ENCODE results near the gene USP49.

USP49 gene

DNA sequence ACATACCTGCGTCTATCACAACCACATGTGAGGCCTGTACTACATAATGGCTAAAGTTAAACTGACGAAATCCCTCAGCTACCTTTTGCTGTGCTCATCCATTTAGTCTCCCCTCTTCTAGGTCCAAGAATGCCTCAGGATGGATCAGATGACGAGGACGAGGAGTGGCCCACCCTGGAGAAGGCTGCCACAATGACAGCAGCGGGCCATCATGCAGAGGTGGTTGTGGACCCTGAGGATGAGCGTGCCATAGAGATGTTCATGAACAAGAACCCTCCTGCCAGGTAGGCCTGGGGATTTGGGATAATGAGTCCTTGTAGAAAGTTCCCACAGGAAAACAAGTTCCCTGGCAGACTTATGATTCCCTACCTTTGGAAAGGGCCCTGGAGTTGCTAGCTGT is 32.1 kb upstream of the USP49 start:
- DNase-seq = no peak

DNA sequence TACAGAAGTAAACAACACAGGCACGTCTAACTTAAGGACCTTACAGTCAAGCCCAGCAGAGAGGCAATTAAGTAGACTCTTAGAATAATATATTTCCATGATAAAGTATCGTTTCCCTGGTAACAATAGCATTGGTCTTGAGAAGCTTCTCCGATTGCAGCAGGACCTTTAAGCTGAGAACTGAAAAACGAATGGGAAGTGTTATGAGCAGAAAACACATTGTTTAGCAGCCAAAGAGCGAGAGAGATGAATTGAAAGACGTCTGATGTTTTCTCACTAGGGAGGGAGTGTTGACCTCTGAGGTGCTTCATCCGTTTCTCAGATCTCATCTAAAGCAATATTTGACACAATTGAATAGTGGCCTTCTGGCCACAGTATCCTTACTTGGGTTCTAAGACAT is 27.0 kb upstream of the USP49 start:
- DNase-seq = no peak

DNA sequence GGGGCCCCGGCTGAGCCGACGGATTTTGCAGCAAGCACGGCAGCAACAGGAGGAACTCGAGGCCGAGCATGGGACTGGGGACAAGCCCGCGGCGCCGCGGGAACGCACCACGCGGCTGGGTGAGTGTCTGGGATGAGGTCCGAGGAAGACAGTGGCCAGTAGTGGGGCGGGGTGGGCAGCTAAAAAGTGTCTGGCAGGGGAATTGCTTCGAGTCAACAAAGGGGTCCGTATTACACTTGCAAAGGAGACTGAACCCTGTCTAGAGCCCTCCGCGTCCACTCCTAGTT is 26.5 kb upstream of the USP49 start:
- DNase-seq = no peak

DNA sequence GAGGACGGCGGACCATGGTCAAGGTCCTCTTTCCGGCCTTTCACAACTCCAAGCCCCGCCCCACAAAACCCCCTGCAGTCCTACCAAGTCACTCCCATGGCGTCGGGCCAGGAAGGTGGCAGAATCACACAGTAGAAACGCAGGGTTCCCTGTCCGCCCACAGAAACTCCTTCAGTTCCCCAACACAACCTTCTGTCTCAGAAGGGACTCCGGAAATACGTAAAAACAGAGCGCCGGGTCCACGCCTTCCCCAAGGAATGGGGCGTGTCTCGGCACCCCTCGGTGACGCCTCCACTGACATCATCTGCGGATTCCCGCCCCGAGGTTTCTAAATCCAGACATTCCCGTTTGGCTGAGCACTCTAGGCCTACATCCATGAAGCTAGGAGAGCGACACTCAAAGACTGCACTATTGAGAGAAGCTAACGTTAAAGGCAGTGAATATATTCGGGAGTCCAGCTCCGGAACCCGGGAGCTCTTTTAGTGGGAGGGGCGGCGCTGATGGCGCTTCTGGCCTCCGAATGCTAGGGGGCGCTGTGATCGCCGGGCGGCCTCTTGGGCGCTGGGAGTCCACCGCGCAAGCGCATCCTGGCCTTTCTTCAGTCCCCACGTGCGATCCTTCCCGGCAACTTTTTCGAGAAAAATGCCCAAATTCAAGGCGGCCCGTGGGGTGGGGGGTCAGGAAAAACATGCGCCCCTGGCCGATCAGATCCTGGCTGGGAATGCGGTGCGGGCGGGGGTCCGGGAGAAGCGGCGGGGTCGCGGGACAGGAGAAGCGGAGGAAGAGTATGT is 25.9 kb upstream of the USP49 start, which contains the start of the genes BYSL and MED20:
Gene BYSL (plus strand): TSS at position 579 of the 791 bp plus-strand sequence. CDS start 64 bp downstream, at position 643.
Gene MED20 (minus strand): TSS at position 219 of the 791 bp plus-strand sequence. CDS start 121 bp downstream, at position 98.
- DNase-seq = peak; percentile 18 to 90

DNA sequence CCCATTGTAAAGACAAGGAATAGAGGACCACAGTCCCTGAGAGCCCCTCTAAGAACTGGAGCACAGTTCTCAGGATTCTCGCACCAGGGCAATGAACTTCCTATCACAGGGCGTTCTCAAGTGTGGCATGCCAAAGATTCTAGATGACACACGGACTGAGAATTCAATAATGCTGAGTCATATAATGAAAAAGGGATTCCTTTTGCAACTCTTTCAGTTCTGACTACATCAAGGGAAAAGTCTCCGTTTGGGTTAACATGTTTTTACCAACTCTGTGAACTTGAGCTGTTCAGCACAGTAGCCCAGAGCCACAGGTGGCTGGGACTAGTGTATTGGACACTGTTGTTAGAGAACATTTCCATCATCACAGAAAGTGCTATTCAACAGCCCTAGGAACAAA is 22.4 kb upstream of the USP49 start:
- DNase-seq = no peak

DNA sequence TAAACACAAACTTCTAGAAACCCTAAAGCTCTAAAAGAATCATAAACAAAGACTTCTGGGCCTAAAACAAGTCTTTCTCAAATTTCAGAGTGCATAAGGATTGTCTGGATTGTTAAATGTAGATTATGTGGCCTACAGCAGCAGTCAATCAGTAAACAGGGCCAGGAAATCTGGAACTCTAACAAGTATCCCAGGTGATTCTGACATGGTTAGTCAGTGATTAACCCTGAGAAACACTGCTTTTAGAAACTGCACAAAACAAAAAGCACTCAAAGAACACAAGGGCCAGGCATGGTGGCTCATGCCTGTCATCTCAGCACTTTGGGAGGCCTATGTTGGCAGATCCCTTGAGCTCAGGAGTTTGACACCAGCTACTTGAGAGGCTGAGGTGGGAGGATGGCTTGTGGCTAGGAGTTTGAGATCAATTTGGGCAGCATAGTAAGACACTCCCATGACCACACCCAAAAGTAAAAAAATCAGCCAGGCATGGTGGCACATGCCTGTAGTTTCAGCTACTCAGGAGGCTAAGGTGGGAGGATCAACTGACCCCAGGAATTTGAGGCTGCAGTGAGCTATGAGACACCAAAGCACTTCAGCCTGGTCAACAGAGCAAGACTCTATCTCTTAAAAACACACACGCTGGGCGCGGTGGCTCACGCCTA is 19.8 kb upstream of the USP49 start:
- no peak for DNase-seq

DNA sequence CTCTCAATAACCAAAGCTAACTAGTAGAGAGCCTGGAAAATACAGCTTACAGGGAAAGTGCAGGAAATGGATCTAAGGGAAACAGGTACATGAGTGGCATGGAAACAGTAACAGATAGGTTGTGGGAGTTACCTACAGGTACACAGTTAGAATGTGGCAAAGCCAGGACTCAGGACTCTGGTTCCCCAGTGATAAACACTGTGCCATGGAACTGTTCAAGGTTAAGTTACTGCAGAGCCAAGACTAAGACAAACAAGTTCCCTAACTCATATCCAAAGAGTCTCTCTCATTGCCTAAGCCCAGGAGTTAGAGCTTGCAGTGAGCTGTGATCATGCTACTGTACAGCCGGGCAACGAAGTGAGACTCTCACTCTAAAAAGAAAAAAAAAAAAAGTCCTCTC is 19.2 kb upstream of the USP49 start:
- DNase-seq = no peak

DNA sequence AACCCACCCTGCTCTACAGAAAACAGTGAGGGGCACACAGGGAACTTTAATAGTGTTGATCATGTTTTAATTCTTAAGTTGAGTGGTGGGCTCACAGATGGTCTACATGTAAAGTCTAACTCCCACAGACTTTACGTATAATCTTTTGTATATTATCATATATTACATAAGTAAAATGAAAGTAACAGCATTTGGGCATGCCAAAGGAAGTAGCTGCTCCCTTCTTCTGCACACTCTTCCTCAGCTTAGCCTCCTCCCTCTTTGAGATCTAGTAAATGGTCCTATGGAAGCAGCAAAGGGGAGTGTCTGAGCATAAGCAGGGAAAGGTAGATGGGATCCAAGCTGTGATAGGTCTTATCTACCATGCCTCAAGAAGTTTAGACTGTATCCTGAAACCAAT is 14.6 kb upstream of the USP49 start:
- no peak for DNase-seq

DNA sequence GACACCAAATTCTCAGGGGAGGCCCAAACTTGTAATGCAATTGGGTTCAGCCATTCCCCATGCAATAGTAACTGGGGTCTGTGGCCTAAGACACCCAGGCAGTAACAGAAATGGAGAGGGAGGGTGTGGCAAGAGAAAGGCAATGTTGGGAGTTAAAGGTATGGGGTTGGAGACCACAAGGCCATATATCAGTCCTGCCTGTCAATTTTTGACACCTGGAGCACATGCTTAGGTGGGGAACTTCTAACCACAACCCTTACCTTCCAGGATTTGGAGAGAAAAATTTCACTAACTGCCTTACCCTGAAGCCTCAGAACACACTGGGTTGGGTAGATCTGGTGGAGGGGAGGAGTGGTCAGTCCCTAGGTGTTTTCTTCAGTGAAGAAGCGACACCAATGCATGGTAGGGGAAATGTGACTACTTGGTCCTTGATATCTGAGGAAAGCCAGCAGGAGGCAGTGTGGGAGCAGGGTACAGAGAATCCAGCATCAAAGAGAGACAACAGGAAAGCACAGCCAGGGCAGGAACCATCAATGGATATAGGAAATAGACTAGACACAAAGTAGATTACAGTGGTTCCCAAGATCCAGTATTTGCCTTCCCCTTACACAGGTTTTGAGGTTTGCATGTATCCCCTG is 6.8 kb upstream of the USP49 start:
- DNase-seq = no peak

DNA sequence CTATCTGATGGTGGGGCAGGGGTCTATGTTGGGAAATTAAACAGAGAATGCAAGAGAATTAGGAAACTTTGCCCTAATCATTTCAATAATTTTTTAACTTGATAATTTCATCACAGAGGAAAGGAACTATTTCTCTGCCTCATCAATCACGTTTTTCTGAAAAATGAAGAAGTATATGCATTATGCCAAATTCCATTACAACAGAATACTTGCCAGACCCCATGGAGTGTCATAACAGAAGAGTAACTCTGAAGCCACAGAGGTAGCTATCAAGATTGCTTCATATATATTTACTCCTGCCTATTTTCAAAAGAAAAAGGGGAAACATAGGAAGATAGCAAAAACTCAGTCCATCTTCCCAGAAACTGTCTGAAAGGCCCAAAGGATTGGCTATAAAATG is 5.7 kb upstream of the USP49 start:
- DNase-seq = no peak

DNA sequence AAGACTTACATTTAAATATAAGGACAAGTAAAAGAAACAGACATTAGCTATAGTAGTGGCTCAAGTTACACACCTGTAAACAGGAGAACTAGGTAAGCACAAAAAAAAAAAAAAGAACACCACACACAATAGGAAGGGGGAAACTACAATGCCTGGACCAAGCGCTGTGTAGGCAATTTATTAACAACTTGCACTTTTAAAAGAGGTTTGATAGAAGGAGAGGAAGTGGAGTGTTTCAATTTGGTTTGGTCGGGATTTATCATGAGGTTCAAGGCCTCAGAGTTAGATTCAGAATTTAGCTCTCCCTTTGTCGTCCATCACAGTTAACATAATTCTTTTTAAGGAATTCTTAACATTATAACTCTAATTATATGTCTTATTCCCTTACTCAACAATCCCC is 1.1 kb upstream of the USP49 start:
- no peak for DNase-seq

DNA sequence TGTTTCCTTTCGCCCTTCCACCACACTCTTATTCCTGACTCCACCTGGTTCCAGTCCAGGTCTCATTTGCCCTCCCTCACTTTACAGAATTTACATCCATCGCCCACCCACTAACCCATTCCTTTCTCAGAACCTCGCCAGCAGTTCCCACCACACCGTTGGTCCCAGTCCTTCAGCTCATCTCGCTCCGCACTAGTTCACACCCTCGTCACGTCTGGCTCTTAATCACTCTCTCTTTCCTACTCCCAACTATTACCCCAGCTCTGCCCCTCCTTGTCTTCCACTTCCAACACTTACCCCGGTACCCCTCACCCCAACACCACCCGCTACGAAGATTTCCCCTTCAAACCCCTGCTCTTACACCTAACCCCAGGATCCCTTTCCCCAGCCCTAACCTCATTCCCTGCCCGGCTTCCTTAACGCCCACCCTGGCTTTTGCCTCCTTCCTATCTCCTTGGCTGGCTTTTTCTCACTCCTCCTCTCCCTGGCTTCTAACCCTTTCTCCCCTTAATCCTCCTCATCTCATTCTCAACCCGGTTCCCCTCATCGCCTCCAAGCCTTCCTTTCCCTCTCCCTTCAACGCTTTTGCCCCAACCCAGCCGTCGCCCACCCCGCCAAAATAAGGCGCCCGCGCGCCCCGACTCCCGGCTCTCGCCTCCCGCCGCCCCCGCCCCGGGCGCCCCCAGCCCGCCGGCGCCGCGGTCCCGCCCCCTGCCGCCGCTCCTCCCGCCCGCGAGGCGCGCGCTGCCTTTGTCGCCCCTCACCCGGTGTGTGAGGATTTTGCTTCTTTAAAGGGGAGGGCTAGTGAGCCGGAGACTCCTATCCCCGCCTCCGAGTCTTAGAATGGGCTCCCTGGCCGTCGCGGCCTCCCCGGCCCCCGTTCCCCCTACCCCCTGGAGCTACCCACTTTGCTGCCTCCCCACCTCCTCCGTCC is 542 bp downstream of the USP49 start:
- no peak for DNase-seq

DNA sequence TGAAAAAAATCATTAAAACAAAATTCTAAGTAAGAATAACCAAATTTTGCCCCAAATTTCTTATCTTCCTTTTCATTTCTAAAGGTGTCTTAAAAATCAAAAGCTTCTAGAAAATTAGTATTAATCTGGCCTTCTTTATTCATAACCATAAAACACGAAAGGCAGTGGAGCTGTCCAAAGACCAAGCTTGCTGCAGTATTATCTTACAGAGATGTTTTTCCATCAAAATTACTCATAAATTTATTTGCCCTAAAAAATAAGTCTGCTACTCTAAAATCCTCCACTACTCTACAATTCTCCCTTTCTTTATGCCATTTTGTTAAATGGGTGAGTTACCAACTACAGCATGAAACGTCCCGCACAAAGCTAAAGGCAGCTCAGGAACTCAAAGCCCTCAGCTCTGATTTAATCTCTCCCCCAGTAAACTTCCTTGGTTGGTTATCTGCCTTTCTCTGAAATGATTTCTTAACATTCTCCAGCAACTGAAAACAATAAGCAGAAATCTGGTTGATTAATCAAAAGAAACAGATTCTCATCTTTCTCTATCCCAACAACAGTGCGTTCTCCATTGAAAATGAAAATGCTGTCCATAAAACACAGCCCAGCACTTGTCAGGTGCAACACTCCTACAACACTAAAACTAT is 2.1 kb downstream of the USP49 start:
- no peak for DNase-seq

DNA sequence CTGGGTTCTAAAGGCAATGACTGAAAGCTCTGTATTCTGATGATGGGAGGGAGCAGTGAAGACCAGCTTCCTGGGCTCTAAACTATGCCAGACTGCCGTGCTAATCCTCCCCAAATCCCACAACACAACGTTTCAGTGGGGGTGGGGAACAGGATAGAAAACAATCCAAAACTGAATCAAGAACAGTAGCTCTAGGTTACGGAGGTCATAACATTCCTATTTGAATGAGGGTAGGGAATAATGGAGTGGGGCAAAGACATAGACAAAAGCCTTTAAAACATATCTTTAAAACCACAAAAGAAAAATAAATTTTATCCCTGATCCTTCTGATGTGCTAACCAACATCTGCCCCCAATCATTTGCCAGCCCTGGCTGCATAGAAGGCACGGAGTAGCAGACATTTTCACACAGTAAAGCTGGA is 7.8 kb downstream of the USP49 start:
- DNase-seq = no peak

DNA sequence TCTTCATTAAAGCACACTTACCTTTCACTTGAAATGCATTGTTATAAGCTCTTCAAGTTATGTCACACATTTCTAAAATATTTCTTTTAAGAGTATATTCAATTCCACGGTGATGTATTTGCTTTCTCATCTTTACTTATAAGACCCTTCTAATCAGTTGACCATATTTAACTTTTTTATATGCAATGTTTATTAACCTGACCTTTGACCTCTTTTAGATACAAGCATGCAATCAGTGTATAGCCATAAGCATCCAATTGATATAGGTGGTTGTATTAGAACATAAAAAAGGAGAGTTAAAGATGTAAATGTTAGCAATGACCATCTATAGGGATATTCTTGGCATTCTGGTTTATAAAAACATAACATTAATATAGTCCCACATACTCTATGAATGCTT is 9.2 kb downstream of the USP49 start:
- no peak for DNase-seq

DNA sequence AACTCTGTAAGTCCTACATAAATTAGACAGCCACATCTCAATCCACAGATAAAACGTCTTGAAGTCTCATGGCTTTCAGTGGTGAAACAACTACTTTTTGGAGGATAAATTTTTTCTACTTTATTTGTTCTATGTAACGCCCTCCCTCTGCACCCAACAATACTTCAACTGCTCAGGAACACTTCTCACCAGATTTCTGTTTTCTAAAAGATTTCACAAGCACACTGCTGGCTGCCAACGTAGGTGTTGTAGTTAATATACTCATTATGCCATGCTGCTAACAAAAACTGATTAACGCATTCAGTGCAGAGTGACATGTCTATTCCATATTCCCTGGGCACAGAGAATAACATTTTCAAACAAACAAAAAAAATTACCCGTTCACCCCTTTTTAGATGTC is 10.2 kb downstream of the USP49 start:
- DNase-seq = no peak

DNA sequence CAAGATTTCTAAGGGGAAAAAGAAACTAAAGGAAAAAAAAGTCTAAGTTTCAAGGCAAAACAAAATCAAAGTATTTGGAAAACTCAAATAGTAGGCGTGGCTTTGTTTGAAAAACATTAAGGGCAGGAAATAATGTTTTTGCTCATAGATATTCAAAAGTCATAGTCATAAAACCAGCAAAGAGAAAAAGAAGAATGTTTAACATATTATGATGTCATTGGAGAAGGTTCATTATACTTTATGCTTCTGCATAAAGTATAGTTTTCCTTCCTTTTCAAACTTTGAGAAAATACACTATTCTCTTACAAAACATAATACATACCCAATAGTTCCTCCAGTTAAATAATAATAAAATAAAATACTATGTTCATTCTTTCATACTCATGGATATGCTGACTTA is 13.7 kb downstream of the USP49 start:
- DNase-seq = no peak

DNA sequence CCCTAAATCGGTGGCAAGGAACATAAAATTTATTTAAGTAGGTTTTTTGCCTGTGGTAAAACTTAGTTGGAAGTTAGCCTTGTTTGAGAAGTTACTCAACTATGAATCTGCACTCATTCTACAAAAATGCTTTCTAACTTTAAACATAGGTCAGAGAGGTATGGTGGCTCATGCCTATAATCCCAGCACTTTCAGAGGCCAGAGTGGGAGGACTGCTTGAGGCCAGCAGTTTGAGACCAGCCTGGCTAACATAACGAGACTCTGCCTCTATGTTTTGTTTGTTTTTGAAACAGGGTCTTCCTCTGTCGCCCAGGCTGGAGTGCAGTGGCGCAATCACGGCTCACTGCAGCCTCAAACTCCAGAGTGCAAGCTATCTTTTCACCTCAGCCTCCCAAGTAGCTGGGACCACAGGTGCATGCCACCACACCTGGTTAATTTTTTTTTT is 16.2 kb downstream of the USP49 start:
- no peak for DNase-seq

DNA sequence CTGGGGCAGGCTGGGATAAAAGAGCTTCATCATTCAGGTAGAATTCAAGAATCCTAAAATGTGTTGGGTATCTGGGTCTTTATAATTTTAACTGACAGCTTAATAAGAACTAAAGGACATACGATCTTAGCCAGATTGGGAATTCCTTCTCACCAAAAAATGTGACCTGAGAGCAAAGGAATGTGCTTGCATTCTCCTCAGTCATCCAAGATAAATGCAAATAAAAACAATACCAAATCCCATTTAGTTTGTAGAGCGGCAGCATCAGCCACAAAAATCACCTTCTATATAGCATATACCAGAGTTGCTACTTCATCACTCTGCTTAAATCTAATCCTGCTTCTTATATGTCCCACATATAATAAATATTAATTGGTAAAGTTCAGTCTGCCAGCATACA is 16.9 kb downstream of the USP49 start:
- no peak for DNase-seq

DNA sequence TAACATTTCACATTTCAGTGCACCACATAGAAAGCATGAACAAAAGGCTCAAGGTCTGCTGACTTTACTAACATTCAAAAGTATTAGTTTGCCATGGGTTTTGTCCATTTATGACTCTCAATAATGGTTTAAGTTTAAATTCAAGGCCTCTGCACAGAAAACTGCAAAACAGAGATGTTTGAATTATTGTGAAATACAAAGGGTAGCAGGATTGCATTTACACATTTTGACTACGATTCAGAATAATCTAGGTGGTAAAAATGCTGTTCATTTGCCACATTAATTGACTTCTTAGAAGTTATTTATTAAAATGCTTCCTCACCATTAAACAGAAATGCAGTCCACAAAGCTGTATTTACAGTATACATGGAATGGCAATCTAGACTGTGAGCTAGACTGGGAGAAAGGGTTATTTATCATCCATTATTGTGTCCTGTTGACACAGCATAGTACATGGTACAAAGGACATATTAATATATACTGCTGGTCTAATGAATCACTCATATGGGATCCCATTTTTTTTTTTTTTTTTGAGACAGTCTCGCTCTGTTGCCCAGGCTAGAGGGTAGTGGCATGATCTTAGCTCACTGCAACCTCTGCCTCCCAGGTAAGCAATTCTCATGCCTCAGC is 18.0 kb downstream of the USP49 start:
- no peak for DNase-seq

DNA sequence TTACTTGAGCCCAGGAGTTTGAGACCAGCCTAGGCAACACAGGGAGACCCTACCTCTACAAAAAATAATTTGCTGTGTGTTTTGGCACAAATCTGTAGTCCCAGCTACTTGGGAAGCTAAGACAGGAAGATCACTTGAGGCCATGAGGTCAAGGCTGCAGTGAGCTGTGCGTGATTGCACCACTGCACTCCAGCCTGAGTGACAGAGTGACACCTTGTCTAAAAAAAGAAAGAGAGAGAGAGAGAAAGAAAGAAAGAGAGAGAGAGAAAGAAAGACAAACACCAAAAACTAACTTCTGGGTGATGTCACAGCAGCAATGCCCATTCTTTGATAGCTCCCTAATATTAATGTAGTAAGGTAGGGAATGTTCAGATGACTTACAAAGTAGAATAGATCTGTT is 20.4 kb downstream of the USP49 start:
- no peak for DNase-seq

DNA sequence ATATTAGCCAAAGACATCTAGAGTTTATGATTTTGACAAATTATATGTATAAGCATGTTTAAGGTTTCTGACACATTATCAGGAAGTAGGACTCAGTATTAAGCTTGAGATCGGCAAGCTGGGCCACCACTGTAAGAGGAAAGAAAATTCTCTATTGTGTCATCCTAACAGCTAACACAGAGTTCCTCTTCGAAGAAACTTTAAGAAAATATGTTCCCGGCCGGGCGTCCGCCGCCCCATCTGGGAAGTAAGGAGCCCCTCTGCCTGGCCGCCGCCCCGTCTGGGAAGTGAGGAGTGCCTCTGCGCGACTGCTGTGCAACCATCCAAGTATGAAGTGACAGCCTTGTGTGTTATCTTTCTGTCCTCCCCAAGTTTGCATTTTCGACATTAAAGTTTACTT is 23.0 kb downstream of the USP49 start:
- no peak for DNase-seq

Data from cerebellar nuclear complex (tissue), 1 donor.